SJSA1 (cell line): ENCODE results near the gene CTBP1. TPM values are rescaled to one million over a fixed set of nuclear protein-coding genes. Genes with fewer than 3 reads are reported as not detected.

Source experiments
- DNase-seq, 2 experiments: peaks; one replicate each; pipeline ENCODE4 v3.0.0-alpha.2; 2015 to 2020; ENCODE audit warnings: low spot score in 2 of 2, low read depth in 1 of 2
- H3K27ac ChIP-seq: fragments of 250-450 bp; sonication (Bioruptor Pico); 2 replicates; pipeline ENCODE4 v1.5.1; 2020; ENCODE audit warnings: mild to moderate bottlenecking, moderate library complexity
- H3K27me3 ChIP-seq: fragments of 250-450 bp; sonication (Bioruptor Pico); replicated peaks from 2 replicates; pipeline ENCODE4 v1.5.1; 2020; ENCODE audit warnings: mild to moderate bottlenecking, moderate library complexity
- H3K36me3 ChIP-seq: fragments of 250-450 bp; sonication (Bioruptor Pico); 2 replicates; pipeline ENCODE4 v1.5.1; 2020; ENCODE audit warnings: mild to moderate bottlenecking
- H3K4me1 ChIP-seq: fragments of 250-450 bp; sonication (Bioruptor Pico); replicated peaks from 2 replicates; pipeline ENCODE4 v1.6.1; 2021; ENCODE audit warnings: mild to moderate bottlenecking
- H3K4me3 ChIP-seq: fragments of 250-450 bp; sonication (Bioruptor Pico); 2 replicates; pipeline ENCODE4 v1.5.1; 2020; ENCODE audit warnings: mild to moderate bottlenecking
- H3K9me3 ChIP-seq: fragments of 250-450 bp; sonication (Bioruptor Pico); replicated peaks from 2 replicates; pipeline ENCODE4 v1.5.1; 2020; ENCODE audit warnings: mild to moderate bottlenecking
- total RNA-seq: library from RNA; depleted of rRNA; stranded (reverse); fragments of >200 nt; shearing (Covaris generic); gene quantifications from 2 replicates; pipeline ENCODE4 v1.2.3, GENCODE V29; 2014

Gene CTBP1
- total RNA-seq, 1 experiment from 2014 or later, result 89.3 TPM

GRCh38 chr4:1179976-1180375 lies 69.0 kb downstream of the CTBP1 start:
- no peak overlapping the region for H3K4me3 ChIP-seq
- no peak overlapping the region for H3K27ac ChIP-seq
- DNase-seq, result no peak
- H3K36me3 ChIP-seq, result no peaks in the 10 kb centered on the region
- H3K9me3 ChIP-seq, result no peaks in the 10 kb centered on the region
- no peaks in the 10 kb centered on the region for H3K27me3 ChIP-seq
- H3K4me1 ChIP-seq, result no peaks in the 10 kb centered on the region

DNA sequence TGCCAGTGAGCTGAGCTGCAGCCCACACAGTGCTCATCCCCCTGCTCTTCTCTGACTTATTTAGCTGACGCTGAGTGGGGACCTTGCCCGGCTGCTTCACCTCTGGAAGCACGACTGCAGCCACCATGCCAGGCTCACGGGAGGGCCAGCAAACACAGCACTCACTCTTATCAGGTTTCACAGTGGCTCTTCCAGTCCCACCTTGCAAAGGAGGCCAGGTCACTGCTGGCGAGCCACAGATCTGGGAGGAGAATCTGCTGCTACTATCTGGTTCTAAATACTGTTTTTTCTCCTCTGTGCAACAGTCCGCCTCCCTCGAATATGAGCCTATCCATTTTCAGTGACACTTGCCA lies 69.9 kb downstream of the CTBP1 start:
- H3K27me3 ChIP-seq, result no peaks in the 10 kb centered on the region
- no peaks in the 10 kb centered on the region for H3K4me1 ChIP-seq
- H3K9me3 ChIP-seq, result no peaks in the 10 kb centered on the region
- no peak for DNase-seq
- H3K27ac ChIP-seq, result no peak overlapping the region
- no peak overlapping the region for H3K4me3 ChIP-seq
- H3K36me3 ChIP-seq, result no peaks in the 10 kb centered on the region

DNA sequence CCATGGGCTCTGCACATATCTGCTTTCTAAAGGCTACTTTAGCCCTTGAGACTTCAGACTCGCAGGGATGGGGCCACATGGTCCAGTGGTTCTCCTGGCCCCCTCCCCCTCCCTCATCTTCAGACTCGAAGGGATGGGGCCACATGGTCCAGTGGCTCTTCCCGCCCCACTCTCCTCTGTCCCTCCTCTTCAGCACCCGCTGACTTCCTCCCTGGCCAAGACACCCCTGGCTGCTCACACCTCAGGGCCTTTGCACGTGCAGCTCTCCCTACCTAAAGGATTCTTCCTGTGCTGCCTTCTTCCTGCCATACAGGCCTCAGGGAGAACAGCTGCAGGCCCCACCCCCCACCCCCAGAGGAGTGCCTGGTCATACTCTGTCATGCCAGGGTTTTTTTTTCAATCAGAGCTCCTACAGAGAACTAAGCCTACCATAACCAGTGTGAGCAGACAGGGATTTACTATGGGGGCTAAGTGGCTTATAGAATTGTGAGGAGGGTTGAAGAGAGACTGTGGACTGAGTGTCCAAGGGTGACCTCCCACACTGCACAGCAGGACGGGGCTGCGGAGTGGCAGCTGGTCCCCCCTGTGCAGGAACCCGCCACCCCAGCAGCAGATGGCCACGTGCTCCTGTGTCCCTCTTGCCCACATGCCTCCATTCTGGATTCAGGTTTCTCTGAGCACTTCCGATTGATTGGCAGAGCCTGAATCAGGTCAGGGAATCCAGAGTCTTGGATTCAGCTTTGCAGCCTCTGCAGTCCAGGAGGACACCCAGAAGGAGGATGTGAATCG lies 70.4 kb downstream of the CTBP1 start:
- no peaks in the 10 kb centered on the region for H3K4me1 ChIP-seq
- H3K36me3 ChIP-seq, result no peaks in the 10 kb centered on the region
- DNase-seq, result no peak
- H3K4me3 ChIP-seq, result no peak overlapping the region
- no peak overlapping the region for H3K27ac ChIP-seq
- no peaks in the 10 kb centered on the region for H3K9me3 ChIP-seq
- no peaks in the 10 kb centered on the region for H3K27me3 ChIP-seq

- Histone ChIP-seq H3K4me1 (no peaks in the 10 kb centered on the region), H3K36me3 (no peaks in the 10 kb centered on the region), H3K9me3 (no peaks in the 10 kb centered on the region), H3K27me3 (no peaks in the 10 kb centered on the region), H3K27ac (no peak overlapping the region), H3K4me3 (no peak overlapping the region)
- no peak for DNase-seq
Measured at GRCh38 chr4:1177274-1178141, 71.4 kb downstream of the CTBP1 start.

DNA sequence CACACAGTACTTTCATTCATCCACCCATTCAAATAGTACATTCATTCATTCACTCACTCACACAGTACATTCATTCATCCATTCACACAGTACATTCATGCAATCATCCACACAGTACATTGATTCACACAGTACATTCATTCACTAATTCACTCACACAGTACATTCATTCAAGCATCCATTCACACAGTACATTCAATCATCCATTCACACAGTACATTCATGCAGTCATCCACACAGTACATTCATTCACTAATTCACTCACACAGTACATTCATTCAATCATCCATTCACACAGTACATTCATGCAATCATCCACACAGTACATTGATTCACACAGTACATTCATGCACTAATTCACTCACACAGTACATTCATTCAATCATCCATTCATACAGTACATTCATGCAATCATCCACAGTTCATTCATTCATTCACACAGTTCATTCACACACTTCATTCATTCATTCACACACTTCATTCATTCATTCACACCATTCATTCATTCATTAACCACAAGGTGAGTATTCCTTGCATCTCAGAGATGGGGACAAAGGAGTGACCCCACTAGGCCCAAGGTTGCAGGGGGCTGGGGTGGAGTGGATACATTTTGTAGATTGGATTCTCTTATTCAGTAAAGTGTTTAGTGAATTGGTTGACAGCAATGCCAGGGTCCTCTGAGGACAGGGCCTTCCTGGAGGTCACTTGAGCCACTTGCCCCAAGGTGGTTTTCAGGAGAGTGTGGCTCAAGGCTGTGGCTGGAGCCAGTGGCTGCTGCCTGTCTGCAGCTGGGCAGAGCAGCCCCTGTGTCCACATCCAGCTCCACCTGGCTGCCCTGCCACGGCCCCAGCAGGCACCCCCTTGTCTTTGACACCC lies 72.3 kb downstream of the CTBP1 start:
- no peaks in the 10 kb centered on the region for H3K9me3 ChIP-seq
- no peak overlapping the region for H3K27ac ChIP-seq
- no peaks in the 10 kb centered on the region for H3K4me1 ChIP-seq
- DNase-seq, result no peak
- peaks cover 4% of the 10 kb centered on the region; the same call in 1 of the 2 replicates for H3K27me3 ChIP-seq
- H3K36me3 ChIP-seq, result no peaks in the 10 kb centered on the region
- no peak overlapping the region for H3K4me3 ChIP-seq

DNA sequence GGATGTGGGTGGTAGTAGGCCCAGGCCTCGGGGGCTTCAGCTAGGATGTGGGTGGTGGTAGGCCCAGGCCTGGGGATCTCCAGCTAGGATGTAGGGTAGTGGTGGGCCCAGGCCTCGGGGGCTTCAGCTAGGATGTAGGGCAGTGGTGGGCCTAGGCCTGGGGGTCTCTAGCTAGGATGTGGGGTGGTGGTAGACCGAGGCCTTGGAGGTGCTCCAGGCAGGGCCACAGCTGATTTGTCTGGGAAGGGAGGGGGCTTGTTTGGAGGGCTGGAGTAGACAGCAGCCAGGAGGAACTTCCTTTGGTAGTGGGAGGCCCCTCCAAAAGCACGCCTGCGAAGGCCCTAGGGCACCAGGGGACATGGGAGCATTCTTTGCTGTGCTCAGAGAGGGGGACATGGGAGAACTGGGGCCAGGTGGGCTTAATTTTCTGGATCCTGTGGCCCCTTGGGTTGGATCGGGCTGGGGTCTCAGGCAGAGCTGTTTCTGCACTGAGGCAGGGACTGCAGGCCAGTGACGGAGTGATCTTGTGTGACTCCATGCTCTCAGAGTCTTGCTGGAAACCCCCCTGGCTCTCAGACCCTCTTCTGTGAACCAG lies 73.2 kb downstream of the CTBP1 start:
- H3K4me1 ChIP-seq, result no peaks in the 10 kb centered on the region
- H3K9me3 ChIP-seq, result no peaks in the 10 kb centered on the region
- no peak for DNase-seq
- H3K27ac ChIP-seq, result no peak overlapping the region
- no peaks in the 10 kb centered on the region for H3K36me3 ChIP-seq
- H3K27me3 ChIP-seq, result peaks cover 7% of the 10 kb centered on the region; the same call in 1 of the 2 replicates
- H3K4me3 ChIP-seq, result no peak overlapping the region

GRCh38 chr4:1174941-1175634 lies 73.8 kb downstream of the CTBP1 start:
- Histone ChIP-seq H3K4me1 (no peaks in the 10 kb centered on the region), H3K4me3 (no peak overlapping the region), H3K27me3 (peaks cover 10% of the 10 kb centered on the region; the same call in 1 of the 2 replicates), H3K27ac (no peak overlapping the region), H3K9me3 (no peaks in the 10 kb centered on the region), H3K36me3 (no peaks in the 10 kb centered on the region)
- no peak for DNase-seq

- no peaks in the 10 kb centered on the region for H3K4me1 ChIP-seq
- no peaks in the 10 kb centered on the region for H3K36me3 ChIP-seq
- no peak for DNase-seq
- no peaks in the 10 kb centered on the region for H3K9me3 ChIP-seq
- H3K27me3 ChIP-seq, result peaks cover 10% of the 10 kb centered on the region; the same call in 1 of the 2 replicates
- H3K27ac ChIP-seq, result no peak overlapping the region
- no peak overlapping the region for H3K4me3 ChIP-seq
Measured at GRCh38 chr4:1172971-1173757, 75.8 kb downstream of the CTBP1 start.

DNA sequence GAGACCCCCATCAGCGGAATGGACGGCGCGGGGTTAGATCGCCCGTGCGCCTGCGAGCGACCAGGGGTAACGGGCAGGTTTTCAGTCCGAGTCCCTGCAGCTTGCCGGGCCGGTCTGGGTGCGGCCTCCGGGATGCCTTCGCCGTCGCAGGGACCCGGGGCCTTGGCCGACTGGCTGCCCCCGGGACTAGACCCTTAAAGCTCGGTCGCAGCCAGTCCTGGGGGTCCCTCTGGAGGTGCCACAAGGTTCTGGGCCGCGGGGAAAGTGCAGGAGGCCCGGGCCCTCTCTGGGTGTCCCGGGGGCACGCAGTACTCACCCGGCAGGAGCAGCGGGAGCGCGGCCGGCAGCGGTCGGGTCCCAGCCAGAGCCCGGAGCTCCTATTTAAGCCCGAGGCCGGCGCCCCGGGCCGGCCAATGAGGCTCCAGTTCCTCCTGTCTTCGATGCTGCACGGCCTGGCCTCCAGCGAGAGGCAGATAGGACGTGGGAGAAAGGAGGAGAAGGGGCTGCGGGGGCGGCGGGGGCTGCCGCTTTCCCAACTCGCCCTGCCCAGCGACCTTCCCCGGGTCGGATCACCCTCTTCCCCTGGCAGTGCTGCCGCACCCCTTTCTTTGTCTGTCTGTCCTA lies 76.6 kb downstream of the CTBP1 start, which contains the start of gene SPON2:
Gene SPON2 (minus strand): TSS at position 356 of the 624 bp plus-strand sequence.
- peaks cover 3% of the 10 kb centered on the region for H3K4me1 ChIP-seq
- H3K4me3 ChIP-seq, result no peak within 1 kb of the TSS
- H3K9me3 ChIP-seq, result no peaks in the 10 kb centered on the region
- H3K36me3 ChIP-seq, result no peaks in the 10 kb centered on the region
- DNase-seq, result no peak
- H3K27ac ChIP-seq, result no peak within 1 kb of the TSS
- peaks cover 10% of the 10 kb centered on the region; the same call in 1 of the 2 replicates for H3K27me3 ChIP-seq

DNA sequence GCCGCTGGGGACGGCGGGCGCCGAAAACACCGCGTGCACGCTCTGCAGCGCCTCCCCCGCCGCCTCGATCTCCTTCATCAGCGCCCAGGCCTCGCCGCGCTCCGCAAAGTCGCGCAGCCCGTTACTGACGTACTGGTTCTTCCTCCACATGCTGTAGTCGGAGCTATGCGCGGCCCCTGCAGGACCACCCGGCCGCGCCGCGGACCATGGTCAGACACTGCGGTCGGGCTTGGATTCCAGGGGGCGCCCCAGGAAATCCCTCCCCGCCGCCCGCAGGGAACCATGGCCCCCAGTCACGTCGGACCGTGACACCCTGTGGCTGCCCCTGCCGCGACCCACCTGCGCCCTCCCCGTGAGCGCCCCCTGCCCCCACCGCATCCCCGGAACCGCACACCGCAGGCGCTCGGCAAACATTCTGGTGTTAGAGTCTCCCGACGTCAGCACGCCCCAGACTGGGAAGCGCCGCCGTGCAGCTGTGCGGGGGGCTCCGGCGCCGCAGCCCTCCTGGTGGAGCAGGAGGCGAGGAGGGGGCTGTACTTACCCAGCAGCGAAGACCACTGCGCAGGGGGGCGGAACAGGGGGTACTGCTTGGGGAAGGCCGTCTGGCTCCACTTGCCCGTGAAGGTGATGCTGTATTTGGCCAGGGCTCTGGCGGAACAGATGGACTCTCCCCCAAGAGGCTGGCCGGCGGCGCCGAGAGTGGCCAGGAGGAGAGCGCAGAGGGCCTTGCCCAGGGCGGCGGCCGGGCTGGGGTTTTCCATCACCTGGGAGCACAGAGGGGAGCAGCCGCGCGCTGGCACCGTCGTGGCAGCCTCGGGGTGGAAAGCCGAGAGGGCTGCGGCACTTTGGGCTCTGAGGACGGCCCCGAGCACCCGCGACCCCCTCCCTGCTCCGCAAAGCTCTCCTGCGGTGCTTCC lies 77.4 kb downstream of the CTBP1 start:
- Histone ChIP-seq H3K9me3 (no peaks in the 10 kb centered on the region), H3K27ac (no peak overlapping the region), H3K27me3 (peaks cover 10% of the 10 kb centered on the region; the same call in 1 of the 2 replicates), H3K4me1 (peaks cover 5% of the 10 kb centered on the region), H3K36me3 (no peaks in the 10 kb centered on the region), H3K4me3 (no peak overlapping the region)
- DNase-seq, result no peak

GRCh38 chr4:1170976-1171310 lies 78.0 kb downstream of the CTBP1 start:
- Histone ChIP-seq H3K9me3 (no peaks in the 10 kb centered on the region), H3K36me3 (no peaks in the 10 kb centered on the region), H3K4me3 (no peak overlapping the region), H3K4me1 (peaks cover 5% of the 10 kb centered on the region), H3K27ac (no peak overlapping the region), H3K27me3 (peaks cover 10% of the 10 kb centered on the region; the same call in 1 of the 2 replicates)
- DNase-seq, result no peak
